ENCODE results near the gene TMEM63A. TPM values are rescaled to one million over a fixed set of nuclear protein-coding genes. Genes with fewer than 3 reads are reported as not detected.

The TMEM63A gene
- total RNA-seq, 3 donors from 2014 or later, result 69.6 to 88.0 (median 80.6) TPM

DNA sequence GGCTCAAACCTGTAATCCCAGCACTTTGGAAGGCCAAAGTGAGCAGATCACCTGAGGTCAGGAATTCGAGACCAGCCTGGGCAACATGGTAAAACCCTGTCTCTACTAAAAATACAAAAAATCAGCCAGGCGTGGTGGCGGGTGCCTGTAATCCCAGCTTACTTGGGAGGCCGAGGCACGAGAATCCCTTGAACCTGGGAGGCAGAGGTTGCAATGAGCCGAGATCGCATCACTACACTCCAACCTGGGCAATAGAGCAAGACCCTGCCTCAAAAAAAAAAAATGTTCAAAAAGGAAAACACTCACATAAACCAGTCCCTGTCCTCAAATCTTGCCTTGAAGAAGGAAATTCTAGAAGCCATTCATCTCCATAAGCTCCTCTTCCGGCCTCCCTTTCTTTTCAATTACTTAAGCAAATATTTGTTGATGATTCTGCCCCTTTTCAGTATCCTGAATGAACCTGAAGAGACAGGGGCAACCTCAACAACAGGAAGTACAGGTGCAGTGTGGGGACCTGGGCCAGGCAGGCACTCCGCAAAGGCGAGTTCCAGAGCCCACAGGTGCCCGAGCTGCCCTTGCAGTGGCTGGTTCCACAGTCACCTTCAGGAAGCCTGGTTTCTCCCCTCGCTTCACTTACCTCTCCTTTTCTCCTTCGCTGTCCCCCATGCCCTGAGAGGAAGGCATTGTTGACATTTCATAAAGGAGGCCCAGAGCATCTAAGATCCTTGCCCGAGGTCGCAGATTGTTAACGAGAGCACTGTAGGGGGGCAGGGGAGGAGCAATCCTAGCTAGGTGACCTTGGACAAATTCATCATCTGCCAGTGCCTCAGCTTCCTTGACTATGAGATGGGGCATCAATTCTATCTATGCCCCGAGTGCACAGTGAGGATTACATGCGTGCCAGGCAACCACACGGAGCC, 15.7 kb upstream of the TMEM63A start:
- no peak for TF ChIP-seq POLR2AphosphoS5 (IDR thresholded peaks at IDR 0.05)
- no peak for TF ChIP-seq POLR2A (IDR thresholded peaks at IDR 0.05)
- TF ChIP-seq, protein P1, sequence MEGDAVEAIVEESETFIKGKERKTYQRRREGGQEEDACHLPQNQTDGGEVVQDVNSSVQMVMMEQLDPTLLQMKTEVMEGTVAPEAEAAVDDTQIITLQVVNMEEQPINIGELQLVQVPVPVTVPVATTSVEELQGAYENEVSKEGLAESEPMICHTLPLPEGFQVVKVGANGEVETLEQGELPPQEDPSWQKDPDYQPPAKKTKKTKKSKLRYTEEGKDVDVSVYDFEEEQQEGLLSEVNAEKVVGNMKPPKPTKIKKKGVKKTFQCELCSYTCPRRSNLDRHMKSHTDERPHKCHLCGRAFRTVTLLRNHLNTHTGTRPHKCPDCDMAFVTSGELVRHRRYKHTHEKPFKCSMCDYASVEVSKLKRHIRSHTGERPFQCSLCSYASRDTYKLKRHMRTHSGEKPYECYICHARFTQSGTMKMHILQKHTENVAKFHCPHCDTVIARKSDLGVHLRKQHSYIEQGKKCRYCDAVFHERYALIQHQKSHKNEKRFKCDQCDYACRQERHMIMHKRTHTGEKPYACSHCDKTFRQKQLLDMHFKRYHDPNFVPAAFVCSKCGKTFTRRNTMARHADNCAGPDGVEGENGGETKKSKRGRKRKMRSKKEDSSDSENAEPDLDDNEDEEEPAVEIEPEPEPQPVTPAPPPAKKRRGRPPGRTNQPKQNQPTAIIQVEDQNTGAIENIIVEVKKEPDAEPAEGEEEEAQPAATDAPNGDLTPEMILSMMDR (IDR thresholded peaks at IDR 0.05), result no peak
- Histone ChIP-seq H3K27ac (peak overlapping the region; percentile 68 to 69), H3K27me3 (no peaks in the 10 kb centered on the region)

DNA sequence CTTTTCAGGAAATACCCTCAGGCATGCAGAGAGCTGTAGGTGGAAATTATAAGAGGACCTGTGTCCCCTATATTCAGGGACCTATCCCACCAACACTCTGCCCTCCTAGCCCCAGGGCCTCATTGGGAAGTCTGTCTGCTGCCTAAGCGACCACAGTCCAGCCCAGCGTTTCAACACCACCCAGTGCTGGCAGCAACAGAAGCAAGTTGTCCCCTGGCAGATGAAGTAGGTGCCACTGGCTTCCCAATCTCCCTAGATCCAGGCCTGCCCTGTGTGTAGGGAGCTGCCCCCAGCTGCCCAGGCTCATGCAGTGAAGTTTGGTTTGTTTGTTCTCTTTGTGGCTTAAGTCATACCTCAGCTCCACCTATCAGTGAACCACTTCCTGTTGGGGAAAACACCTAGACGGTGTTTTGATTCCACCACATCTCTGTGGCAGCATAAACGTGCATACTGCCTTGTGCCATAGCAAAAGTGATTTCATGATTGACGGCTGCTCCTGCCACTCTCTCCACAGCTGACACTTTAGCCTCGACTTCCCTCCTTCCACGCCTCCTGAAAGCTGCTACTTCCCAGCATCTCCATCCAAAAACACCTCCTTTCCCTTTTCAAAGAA, 14.9 kb upstream of the TMEM63A start:
- Histone ChIP-seq H3K4me1 (peaks cover 0 to 4% of the 10 kb centered on the region in 2 donors), H3K9me3 (no peaks in the 10 kb centered on the region), H3K27me3 (no peaks in the 10 kb centered on the region), H3K27ac (peak overlapping the region; percentile 68 to 69), H3K4me3 (no peak overlapping the region), H3K36me3 (no peaks in the 10 kb centered on the region)
- intact Hi-C loops (cut with DNase I; ENCODE audit: low total_unique reads), result no loop called here
- DNase-seq (ENCODE audit: low spot score in 2 of 2), result no peak
- peak in 1 of 3 donors; percentile 44 for TF ChIP-seq POLR2AphosphoS5 (IDR thresholded peaks at IDR 0.05)
- TF ChIP-seq, protein P1 (IDR thresholded peaks at IDR 0.05), result no peak

More for the DNA sequence above, 15.7 kb upstream of the TMEM63A start:
- no peaks in the 10 kb centered on the region for H3K36me3 ChIP-seq
- no peak for DNase-seq (ENCODE audit: low spot score in 2 of 2)
- intact Hi-C loops (cut with DNase I; ENCODE audit: low total_unique reads), result no loop called here
- H3K4me1 ChIP-seq, result peaks cover 0 to 4% of the 10 kb centered on the region in 2 donors
- no peaks in the 10 kb centered on the region for H3K9me3 ChIP-seq
- no peak overlapping the region for H3K4me3 ChIP-seq

GRCh38 chr1:225896494-225896893, 14.3 kb upstream of the TMEM63A start:
- no peak for DNase-seq (ENCODE audit: low spot score in 2 of 2)
- Histone ChIP-seq H3K27me3 (no peaks in the 10 kb centered on the region), H3K36me3 (no peaks in the 10 kb centered on the region), H3K9me3 (no peaks in the 10 kb centered on the region), H3K4me1 (peaks cover 0 to 4% of the 10 kb centered on the region in 2 donors), H3K27ac (peak overlapping the region; percentile 68 to 69), H3K4me3 (no peak overlapping the region)
- TF ChIP-seq, protein P1 (IDR thresholded peaks at IDR 0.05), result no peak
- no peak for TF ChIP-seq POLR2AphosphoS5 (IDR thresholded peaks at IDR 0.05)
- no peak for TF ChIP-seq POLR2A (IDR thresholded peaks at IDR 0.05)
- intact Hi-C loops (cut with DNase I; ENCODE audit: low total_unique reads), result no loop called here

DNA sequence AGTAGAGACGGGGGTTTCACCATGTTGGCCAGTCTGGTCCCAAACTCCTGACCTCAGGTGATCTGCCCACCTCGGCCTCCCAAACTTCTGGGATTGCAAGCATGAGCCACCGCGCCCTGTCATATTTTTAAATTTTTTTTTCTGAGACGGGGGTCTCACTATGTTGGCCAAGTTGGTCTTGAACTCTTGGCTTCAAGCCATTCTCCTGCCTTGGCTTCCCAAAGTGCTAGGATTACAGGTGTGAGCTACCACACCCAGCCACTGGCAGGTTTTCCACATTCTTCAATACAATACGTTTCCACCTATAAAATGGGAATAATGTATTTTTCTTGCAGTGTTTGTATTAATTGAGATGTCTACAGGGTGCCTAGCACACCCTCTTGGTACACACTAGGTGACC, 10.1 kb upstream of the TMEM63A start:
- Histone ChIP-seq H3K9me3 (no peaks in the 10 kb centered on the region), H3K4me3 (no peak overlapping the region), H3K36me3 (no peaks in the 10 kb centered on the region), H3K4me1 (peaks cover 0 to 4% of the 10 kb centered on the region in 2 donors), H3K27me3 (no peaks in the 10 kb centered on the region), H3K27ac (no peak overlapping the region)
- intact Hi-C loops (cut with DNase I; ENCODE audit: low total_unique reads), result no loop called here
- no peak for DNase-seq (ENCODE audit: low spot score in 2 of 2)
- no peak for TF ChIP-seq POLR2AphosphoS5 (IDR thresholded peaks at IDR 0.05)
- TF ChIP-seq, protein P1 (IDR thresholded peaks at IDR 0.05), result no peak
- TF ChIP-seq POLR2A (IDR thresholded peaks at IDR 0.05), result no peak

Measured in breast epithelium (tissue), 4 donors.